ENCODE results near the gene CXCL9.
"Not testable (repeated sequence)": the region's sequence is repeated elsewhere in the genome, so short reads cannot be mapped to it uniquely, and the experiment has no call there.

- not testable (repeated sequence) for TF ChIP-seq FOXA1 (IDR thresholded peaks at IDR 0.05); RAD21 (IDR thresholded peaks at IDR 0.05); GABPA (IDR thresholded peaks at IDR 0.05 in 1 of 2, conservative IDR thresholded peaks at IDR 0.05 in 1 of 2); REST (IDR thresholded peaks at IDR 0.05); JUND (IDR thresholded peaks at IDR 0.05); SP1 (IDR thresholded peaks at IDR 0.05); TAF1 (conservative IDR thresholded peaks at IDR 0.05)
- TF ChIP-seq, protein P1, sequence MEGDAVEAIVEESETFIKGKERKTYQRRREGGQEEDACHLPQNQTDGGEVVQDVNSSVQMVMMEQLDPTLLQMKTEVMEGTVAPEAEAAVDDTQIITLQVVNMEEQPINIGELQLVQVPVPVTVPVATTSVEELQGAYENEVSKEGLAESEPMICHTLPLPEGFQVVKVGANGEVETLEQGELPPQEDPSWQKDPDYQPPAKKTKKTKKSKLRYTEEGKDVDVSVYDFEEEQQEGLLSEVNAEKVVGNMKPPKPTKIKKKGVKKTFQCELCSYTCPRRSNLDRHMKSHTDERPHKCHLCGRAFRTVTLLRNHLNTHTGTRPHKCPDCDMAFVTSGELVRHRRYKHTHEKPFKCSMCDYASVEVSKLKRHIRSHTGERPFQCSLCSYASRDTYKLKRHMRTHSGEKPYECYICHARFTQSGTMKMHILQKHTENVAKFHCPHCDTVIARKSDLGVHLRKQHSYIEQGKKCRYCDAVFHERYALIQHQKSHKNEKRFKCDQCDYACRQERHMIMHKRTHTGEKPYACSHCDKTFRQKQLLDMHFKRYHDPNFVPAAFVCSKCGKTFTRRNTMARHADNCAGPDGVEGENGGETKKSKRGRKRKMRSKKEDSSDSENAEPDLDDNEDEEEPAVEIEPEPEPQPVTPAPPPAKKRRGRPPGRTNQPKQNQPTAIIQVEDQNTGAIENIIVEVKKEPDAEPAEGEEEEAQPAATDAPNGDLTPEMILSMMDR (IDR thresholded peaks at IDR 0.05; ENCODE audit: low read depth, low read length, missing input control): not testable (repeated sequence)
- TF ChIP-seq, protein P2, sequence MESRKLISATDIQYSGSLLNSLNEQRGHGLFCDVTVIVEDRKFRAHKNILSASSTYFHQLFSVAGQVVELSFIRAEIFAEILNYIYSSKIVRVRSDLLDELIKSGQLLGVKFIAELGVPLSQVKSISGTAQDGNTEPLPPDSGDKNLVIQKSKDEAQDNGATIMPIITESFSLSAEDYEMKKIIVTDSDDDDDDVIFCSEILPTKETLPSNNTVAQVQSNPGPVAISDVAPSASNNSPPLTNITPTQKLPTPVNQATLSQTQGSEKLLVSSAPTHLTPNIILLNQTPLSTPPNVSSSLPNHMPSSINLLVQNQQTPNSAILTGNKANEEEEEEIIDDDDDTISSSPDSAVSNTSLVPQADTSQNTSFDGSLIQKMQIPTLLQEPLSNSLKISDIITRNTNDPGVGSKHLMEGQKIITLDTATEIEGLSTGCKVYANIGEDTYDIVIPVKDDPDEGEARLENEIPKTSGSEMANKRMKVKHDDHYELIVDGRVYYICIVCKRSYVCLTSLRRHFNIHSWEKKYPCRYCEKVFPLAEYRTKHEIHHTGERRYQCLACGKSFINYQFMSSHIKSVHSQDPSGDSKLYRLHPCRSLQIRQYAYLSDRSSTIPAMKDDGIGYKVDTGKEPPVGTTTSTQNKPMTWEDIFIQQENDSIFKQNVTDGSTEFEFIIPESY (IDR thresholded peaks at IDR 0.05): not testable (repeated sequence)
- TF ChIP-seq, protein P3, sequence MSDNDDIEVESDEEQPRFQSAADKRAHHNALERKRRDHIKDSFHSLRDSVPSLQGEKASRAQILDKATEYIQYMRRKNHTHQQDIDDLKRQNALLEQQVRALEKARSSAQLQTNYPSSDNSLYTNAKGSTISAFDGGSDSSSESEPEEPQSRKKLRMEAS (IDR thresholded peaks at IDR 0.05): not testable (repeated sequence)
These were observed 45.2 kb downstream of the CXCL9 start for GRCh38 chr4:75962072-75962471.
